IPS DF 4.7 (cell line): ENCODE results near the gene CRABP2.

Source experiments
- DNase-seq: peaks from one replicate; pipeline ENCODE4 v3.0.0-alpha.2; 2013; ENCODE audit warnings: low spot score; ENCODE audit errors: extremely low read depth

The CRABP2 gene

DNA sequence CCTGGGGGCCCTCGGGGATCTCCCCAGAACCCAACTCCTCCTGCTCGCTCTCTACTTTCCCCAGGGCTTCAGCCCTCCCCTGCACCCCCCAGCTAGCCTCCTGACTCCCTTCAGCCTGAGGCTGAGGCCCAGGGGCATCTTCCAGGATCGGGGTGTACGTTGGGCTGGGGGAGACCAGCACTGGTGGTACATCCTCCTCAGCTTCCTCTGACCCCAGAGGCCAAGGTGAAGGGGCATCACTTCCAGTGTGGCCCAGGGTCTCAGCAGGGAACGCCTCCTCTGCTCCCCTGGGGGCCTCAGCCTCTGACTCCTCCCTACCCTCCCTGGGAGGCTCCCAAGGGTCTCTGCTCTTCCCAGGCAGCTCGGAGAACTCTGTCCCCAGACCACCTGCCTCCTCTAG, 35.0 kb downstream of the CRABP2 start:
- DNase-seq = no peak

DNA sequence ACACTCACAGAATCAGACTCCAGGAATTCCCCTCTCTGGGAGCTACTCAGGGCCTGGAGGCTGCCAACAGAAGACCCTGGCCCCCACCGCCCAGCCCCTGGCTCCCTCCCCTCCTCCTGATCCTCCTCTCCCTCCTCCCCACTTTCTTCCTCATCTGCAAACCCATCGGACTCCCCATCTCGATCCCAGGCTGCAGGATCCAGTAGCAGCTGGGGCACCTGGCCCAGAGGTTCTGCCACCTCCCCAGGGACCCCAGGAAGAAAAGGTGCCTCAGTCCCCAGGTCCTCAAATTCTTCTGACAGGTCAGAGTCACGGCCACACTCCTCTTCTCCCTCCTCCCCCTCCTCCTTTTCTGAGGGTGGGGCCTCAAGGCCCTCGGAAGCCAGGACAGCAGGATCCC, 35.6 kb downstream of the CRABP2 start:
- DNase-seq = no peak

DNA sequence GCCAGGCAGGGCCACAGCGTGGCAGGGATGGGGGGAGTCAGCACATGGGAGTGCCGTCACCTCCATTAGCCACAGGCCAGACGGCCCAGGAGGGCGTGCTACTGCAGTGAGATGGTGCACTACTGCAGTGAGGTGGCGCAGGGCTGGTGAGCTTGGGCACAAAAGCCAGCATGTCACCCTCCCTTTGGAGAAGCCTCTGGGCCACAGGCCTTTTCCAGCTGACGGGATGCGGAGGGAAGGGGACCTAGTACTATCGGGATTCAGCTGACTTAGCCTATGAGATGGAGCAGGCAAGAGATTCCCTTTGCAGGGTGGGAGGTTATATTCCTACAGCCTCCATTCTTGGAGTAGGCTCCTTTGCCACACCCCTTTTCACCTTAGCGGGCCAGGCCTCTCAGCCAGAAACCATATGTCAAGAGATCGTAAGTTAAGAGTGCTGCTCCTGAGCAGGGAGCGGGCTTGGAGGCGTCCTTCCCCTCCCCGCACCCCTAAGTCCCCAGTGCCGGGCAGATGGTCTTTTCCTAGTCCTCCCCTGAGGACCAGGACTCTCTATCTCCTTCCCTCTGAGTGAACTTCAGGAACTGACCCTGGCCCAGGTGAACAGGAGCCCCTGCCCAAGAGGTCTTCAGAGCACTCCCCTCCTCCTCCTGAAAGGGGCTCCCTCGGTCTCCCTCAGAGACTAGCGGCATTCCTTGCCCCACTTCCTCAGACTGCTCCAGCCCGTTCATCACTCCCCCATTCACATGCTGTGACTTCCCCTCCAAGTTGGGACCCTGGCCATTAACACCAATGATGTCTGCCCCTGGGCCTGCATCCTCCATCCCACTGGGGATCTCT, 36.4 kb downstream of the CRABP2 start:
- DNase-seq = no peak

DNA sequence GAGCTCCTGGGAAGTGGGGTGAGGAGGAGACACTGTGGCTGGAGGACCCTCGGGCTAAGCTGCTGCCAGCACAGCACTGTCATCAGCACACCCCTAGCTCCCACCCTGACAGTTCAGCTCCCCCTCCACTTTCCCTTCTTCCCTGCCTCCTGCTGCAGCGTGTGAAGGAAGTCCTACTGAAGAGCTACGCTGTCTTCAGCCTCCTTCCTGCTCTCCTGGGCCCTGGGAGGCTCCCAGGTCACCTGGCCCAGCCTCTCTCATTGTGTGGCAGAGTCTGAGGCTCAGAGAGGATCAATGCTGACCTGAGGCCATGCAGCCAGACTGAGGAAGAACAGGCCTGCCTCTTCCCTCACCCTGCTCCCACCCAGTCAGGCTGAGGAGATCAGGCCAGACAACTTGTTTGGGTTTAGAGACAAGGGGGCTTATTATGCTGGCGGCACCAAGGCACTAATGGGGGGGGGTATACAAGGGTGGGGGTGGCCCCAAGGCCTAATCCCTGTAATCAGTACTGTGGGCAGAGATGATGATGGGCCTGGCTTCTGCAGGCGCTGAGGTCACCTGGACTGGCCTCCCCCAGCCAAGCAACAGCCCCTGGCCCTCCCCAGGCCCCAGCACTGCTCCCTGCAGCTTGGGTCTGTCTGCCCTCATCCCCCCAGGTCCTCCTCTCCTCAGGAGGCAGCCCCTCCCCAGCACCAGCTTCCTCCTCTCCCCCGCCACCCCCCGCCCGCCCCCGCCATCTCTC, 37.2 kb downstream of the CRABP2 start:
- DNase-seq = no peak

DNA sequence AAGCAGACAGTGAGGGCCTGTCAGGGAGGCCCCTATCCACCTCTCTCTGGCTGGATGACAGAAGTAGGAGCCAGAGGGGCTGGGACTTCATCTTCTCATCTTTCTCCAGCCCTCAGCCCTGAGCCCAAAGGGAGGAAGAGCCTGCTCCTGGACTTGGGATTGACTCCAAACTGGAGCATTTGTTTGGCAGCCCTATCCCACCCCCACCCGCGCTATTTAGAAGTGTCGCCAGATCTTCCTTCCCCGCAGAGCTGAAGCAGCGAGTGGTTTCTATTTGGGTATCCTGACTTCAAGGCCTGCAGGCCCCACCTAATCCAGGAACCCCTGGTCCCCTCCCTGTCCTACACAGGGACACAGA, 37.8 kb downstream of the CRABP2 start:
- no peak for DNase-seq

DNA sequence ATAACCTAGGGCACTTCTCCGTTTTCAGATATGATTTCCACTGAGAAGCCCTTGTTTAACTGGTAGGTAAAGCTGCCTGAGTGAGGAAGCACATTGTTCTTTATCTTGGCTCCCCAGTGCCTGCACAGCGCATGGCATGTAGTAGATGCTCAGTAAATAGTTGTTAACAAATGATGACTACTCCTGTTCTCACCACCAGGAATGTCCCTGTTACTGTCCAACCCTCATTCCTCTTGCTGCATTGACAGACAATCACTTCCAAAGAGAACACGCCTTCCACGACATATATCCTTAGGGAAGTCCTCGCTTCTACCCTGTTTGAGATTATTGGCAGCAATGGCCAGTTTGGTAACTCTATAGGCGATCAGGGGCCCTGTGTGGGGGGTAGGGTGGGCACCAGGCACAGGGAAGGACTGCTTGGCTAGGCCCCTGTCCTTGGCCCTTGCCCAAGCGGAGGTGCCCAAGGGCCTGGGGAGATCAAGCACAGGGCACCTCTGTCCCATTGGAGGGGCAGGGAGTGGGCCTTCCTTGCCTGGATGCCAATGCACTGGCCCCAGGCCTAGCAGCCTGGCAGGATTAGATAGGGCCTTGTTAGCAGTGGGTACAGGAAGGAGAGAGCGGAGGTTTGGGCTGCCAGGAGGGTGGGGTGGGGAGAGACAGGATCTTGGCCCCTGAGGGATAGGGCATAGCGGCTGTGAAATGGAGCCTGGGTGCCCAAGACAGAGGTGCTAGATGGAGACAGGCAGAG, 38.3 kb downstream of the CRABP2 start:
- DNase-seq = no peak

DNA sequence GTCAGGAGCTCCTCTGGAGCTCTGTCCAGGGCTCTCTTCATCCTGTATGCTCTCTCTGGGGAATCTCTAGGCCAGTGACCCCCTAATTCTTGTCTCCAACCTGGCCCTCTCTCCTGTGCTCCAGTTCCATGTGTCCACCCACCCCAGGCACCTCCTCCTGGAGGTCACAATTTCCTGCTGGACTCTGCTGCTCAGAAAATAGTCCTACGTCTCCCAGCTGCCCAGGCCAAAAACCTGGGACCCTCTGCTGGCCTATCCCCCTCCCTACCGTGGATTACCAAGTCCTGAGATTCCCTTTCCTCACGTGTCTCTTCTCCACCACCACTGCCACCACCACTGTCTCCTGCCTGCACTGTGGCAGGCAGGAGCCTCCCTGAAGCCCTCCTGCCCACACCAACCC, 39.8 kb downstream of the CRABP2 start:
- DNase-seq = no peak

DNA sequence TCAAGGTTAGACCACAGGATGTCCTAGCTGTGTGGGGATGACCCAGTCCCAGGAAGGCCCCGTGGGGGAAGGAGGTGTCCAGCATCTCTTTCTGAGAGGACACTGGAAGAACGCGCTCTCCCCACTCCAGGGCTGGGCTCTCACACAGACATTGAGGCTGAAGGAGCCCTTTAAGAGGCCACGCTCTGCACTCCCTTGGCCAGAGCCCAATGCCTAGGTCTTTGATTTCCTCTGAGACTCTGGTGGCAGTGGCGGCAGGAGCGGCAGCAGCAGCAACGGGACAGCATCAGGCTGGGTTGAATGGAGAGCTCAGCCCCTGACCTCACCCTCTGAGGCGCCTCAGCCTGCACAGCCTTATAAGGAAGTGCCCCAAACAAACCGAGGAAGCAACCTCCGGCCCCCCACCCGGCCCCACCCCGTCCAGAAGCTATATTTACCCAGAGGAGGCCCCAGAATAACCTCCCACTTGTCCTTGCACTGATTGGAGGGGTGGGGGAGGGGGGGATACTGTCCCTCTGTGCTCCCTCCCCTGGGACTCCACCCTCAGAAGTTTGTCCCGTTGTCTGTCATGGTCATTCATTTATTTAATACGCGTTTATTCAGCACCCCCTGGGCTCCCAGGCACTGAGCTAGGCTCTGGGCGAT, 40.5 kb downstream of the CRABP2 start:
- no peak for DNase-seq

DNA sequence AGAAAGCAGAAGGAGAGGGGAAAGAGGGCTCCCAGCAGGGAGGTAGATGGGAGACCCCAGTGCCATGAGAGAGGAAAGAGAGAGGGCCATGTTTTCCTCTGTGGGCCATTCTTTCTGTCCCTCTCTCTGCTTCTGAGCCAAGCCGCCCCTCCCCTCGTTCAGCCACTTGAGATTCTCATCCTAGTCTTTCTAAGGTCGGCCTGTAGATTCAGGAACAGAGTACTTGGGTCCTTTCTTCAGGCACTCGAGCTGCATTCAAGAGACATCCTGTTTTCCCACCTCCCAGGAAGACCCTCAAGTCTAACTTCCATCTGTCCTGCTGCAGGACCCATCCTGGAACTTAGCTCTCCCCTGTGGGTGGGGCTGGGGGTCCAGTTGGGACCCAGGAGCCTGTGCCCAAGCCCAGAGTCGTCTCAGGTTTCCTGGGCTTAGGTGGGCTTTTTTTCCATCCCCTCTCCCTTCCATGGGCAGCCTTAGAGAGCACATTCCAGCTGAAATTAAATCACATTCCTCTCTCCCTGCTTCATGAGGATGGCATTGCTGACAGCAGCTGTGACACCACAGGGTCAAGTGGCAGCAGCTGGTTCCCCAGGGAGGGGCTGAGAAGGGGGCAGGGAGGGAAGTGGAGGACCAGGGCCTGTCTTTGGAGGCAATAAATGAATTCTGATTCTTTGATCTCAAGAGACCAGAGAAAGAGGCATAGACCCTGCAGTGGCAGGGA, 41.2 kb downstream of the CRABP2 start:
- no peak for DNase-seq

DNA sequence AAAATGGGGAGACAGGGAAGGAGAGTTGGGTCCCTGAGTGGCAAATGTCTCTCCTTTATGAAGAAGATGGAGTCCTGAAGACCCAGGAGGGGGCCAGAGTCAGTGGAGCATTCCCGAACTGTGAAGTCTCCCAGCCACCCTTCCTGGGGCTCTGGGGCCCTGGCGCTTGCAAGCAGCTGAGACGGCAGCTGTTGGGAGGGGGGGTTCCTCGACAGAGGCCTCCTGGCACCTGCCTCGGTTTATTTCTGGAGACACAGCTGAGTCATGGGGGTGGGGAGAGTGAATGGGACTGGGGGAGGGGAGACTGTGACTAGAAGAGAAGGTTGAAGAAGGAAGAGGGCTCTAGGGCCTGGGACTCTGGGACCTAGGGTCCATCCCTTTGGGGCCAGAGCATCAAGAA, 42.2 kb downstream of the CRABP2 start:
- no peak for DNase-seq

DNA sequence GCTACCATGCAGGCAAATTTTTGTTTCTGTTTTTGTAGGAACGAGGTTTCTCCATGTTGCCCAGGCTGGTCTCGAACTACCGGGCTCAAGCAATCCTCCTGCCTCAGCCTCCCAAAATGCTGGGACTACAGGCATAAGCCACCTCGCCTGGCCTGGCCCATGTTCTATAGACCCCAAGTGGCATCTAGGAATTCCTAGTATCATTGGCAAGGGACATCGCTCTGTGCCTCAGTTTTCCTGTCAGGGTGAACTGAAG, 42.7 kb downstream of the CRABP2 start:
- DNase-seq = no peak

DNA sequence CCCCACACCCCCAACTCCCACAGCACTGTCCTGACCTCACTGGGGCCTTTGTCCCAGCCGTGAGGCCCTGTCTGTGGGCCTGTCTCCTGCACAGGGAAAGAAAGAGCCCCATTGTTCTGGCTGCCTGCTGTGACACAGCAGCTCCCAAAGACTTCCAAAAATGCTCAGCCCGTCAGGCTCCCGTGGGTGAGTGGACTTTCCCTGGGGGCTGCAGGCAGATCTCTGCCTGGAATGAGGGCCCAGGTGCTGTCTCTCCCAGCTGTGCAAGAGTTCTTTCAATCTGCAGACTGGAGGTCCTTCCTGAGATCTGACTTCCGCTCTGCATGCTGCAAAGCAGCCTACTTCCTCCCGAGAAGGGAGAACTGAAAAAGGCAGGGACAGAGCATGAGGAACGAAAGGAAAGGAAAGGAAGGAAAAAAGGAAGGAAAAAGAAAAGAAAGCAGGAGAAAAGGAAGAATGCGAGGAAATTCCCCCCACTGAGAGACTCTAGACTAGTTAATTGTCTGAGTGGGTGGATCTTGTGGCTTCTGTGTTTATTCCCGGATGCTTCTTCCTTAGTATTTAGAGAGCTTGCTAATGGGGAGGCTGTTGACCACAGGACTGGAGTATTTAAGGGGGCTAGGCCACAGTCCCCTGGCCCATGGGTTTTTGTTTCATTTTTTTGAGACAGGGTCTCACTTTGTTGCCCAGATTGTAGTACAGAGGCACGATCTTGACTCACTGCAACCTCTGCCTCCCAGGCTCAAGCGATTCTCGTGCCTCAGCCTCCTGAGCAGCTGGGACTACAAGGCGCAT, 43.2 kb downstream of the CRABP2 start:
- DNase-seq = no peak

DNA sequence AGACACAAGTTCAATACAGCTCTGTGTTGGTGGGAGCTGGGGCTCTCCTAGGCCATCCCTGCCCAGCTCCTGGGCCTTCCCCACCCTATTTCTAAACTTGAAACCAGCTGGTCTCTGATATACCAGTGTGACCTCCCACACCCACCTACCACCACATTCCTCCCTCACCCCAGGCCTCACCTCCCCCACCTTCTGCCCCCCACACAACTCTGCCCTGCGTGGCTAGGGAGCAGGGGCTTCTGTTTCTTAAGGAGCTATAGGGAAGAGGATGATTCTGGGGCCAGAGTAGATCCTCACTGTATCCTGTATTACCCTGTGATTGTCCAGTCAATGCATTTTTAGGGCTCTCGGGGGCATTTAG, 44.7 kb downstream of the CRABP2 start:
- no peak for DNase-seq

DNA sequence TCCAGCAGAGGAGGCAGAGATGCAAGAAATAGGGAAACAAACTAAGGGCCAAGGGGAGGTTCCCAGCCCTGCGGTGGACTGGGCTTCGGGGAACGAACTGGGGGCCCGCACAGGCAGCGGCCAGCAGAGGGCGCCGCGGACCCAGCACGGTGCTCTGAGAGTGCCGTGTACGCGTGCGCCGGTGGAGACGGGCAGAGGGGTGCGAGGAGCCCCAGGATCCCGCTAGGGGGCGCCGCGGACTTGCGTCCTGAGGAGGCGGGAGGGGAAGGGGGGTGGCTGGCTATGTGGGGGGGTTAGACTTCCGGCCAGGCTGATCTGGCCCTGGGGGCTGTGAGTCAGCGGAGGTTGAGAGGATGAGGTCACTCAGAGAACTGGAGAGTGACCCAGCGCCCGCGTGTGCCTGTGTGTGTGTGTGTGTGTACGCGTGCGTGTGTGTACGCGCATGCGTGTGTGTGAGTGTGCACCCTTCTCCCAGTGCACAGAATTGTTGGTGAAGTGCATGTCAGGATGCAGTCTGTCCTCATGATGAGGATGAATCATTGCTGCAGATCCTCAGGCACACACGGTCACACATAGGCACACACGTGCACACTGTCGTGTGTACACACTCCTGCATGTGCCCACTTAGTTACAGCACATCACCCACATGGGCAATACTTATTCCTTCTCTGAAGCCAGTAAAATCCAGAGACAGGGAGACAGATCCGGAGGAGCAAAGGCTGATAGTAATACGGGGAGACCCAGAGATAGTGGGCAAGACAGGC, 45.2 kb downstream of the CRABP2 start:
- DNase-seq = no peak

DNA sequence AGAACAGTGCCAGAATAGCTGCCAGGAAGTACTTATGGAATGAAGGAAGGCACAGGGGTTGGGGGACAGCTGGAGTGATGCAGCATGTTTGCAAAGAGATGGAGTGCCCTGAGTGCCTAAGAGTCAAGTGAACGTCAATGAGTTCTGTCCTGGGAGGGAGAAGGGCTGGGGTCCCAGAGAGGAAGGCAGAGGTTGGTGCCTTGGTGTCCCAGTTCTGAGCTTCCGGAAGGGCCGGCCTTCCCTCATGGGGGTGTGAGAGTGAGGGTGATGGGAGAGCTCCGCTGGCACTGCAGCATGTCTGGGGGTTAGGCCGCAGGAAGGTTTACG, 45.8 kb downstream of the CRABP2 start:
- DNase-seq = no peak

DNA sequence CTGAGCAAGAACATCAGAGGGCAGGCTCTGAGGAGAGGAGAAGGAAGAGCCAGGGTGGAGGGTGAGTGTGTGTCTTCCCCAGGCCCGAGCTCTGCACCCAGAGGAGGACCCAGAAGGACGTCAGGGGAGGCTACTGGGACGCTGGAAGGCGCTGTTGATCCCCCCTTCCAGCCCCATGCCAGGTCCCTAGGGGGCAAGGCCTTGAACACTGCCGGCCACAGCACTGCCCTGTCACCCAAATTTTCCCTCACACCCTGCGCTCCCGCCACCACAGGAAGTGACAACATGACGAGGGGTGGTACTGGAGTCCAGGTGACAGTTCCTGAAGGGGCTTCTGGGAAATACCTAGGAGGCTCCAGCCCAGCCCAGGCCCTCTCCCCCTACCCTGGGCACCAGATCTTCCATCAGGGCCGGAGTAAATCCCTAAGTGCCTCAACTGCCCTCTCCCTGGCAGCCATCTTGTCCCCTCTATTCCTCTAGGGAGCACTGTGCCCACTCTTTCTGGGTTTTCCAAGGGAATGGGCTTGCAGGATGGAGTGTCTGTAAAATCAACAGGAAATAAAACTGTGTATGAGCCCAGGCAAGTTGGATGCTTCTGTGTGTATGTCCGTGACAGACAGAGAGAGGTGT, 46.3 kb downstream of the CRABP2 start:
- no peak for DNase-seq

DNA sequence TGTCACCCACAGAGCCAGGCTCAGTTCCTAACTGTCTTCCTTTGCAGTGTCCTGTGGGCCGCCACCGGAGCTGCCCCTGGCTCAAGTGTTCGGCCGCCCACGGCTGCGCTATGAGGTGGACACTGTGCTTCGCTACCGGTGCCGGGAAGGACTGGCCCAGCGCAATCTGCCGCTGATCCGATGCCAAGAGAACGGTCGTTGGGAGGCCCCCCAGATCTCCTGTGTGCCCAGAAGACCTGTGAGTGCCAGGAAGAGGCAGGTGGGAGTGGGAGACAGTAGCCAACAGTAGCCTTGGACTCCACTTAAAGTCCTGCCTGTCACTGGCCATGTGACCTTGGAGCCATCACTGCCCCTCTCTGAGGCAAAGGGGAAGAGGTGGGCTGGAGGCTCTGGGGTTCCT, 46.9 kb downstream of the CRABP2 start:
- no peak for DNase-seq

DNA sequence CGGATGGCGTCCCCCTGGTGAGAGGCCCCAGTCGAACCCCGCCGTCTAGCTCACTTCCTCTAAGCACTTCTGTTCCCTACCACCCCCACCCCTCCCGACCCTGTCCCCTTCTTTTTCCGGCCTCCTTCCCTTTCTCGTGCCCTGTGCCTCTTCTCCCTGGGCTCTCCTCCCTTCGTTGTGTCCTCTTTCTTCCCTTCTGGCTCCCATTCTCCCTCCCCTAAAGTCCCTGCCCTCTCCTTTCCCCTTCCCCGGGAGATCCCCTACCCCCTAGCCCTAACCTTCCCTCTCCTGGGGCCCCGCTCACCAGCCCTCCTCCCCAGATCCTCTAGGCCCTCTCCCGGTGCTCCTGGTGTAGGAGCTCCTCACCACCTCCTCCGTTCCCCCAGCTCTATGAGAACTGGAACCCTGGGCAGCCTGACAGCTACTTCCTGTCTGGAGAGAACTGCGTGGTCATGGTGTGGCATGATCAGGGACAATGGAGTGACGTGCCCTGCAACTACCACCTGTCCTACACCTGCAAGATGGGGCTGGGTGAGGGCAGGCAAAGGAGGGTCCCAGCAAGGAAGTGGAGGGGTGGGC, 47.6 kb downstream of the CRABP2 start:
- no peak for DNase-seq
